Measurements from ENCODE around the gene TMEM150A. TPM values are rescaled to one million over a fixed set of nuclear protein-coding genes. Genes with fewer than 3 reads are reported as not detected.

The TMEM150A gene
- total and polyA plus RNA-seq, 5 donors from 2014 or later = 4.9 to 11.3 (median 8.4) TPM

GRCh38 chr2:85646166-85646565 is 43.7 kb upstream of the TMEM150A start:
- no peak for ATAC-seq (ENCODE audit: low read depth in 2 of 2)
- Mint-ChIP-seq H3K4me1 (peaks cover 7 to 43% (median 21%) of the 10 kb centered on the region in 4 donors), H3K9me3 (no peaks in the 10 kb centered on the region), H3K36me3 (peaks cover 47% of the 10 kb centered on the region), H3K4me3 (peak overlapping the region in 1 of 4 donors; percentile 23), H3K27ac (no peak overlapping the region), H3K27me3 (no peaks in the 10 kb centered on the region)
- H3K27me3 ChIP-seq (ENCODE audit: control insufficient read depth, insufficient read depth, low read length) = no peaks in the 10 kb centered on the region
- no peaks in the 10 kb centered on the region for H3K9me3 ChIP-seq (ENCODE audit: control insufficient read depth in 2 of 2, low read length in 2 of 2)
- H3K36me3 ChIP-seq (ENCODE audit: control insufficient read depth, insufficient read depth, low read length) = peaks cover 85% of the 10 kb centered on the region
- DNase-seq = no peak
- peaks cover 18% of the 10 kb centered on the region for H3K4me1 ChIP-seq (ENCODE audit: control insufficient read depth, insufficient read depth, low read length, poor library complexity, severe bottlenecking)
- no peak overlapping the region for H3K4me3 ChIP-seq (ENCODE audit: low read depth, low read length)
- H3K27ac ChIP-seq (ENCODE audit: insufficient read depth, low read length, poor library complexity, severe bottlenecking) = no peak overlapping the region

GRCh38 chr2:85644909-85645308 is 42.4 kb upstream of the TMEM150A start:
- ATAC-seq (ENCODE audit: low read depth in 2 of 2) (no peak), DNase-seq (no peak)
- peaks cover 7 to 47% (median 24%) of the 10 kb centered on the region in 4 donors for H3K4me1 Mint-ChIP-seq
- H3K36me3 Mint-ChIP-seq = peaks cover 54% of the 10 kb centered on the region
- H3K27me3 Mint-ChIP-seq = no peaks in the 10 kb centered on the region
- peaks cover 84% of the 10 kb centered on the region for H3K36me3 ChIP-seq (ENCODE audit: control insufficient read depth, insufficient read depth, low read length)
- no peak overlapping the region for H3K27ac Mint-ChIP-seq
- H3K27me3 ChIP-seq (ENCODE audit: control insufficient read depth, insufficient read depth, low read length) = no peaks in the 10 kb centered on the region
- no peak overlapping the region for H3K27ac ChIP-seq (ENCODE audit: insufficient read depth, low read length, poor library complexity, severe bottlenecking)
- no peaks in the 10 kb centered on the region for H3K9me3 ChIP-seq (ENCODE audit: control insufficient read depth in 2 of 2, low read length in 2 of 2)
- H3K4me3 ChIP-seq (ENCODE audit: low read depth, low read length) = no peak overlapping the region
- no peak overlapping the region for H3K4me3 Mint-ChIP-seq
- peaks cover 18% of the 10 kb centered on the region for H3K4me1 ChIP-seq (ENCODE audit: control insufficient read depth, insufficient read depth, low read length, poor library complexity, severe bottlenecking)
- no peaks in the 10 kb centered on the region for H3K9me3 Mint-ChIP-seq

- H3K4me3 Mint-ChIP-seq = peak overlapping the region; percentile 19 to 67 (median 46)
- no peaks in the 10 kb centered on the region for H3K27me3 ChIP-seq (ENCODE audit: control insufficient read depth, insufficient read depth, low read length)
- H3K27ac ChIP-seq (ENCODE audit: insufficient read depth, low read length, poor library complexity, severe bottlenecking) = peak overlapping the region; percentile 70
- no peaks in the 10 kb centered on the region for H3K27me3 Mint-ChIP-seq
- H3K9me3 ChIP-seq (ENCODE audit: control insufficient read depth in 2 of 2, low read length in 2 of 2) = no peaks in the 10 kb centered on the region
- H3K27ac Mint-ChIP-seq = peak overlapping the region; percentile 83 to 94 (median 88)
- ATAC-seq (ENCODE audit: low read depth in 2 of 2) = peak; percentile 89 to 93
- H3K36me3 ChIP-seq (ENCODE audit: control insufficient read depth, insufficient read depth, low read length) = peaks cover 80% of the 10 kb centered on the region
- no peaks in the 10 kb centered on the region for H3K9me3 Mint-ChIP-seq
- H3K4me3 ChIP-seq (ENCODE audit: low read depth, low read length) = peak overlapping the region; percentile 59
- H3K4me1 ChIP-seq (ENCODE audit: control insufficient read depth, insufficient read depth, low read length, poor library complexity, severe bottlenecking) = peaks cover 18% of the 10 kb centered on the region
- peaks cover 44% of the 10 kb centered on the region for H3K36me3 Mint-ChIP-seq
- peak in 2 of 3 donors; percentile 41 to 83 for DNase-seq
- H3K4me1 Mint-ChIP-seq = peaks cover 7 to 49% (median 23%) of the 10 kb centered on the region in 4 donors
Observed at GRCh38 chr2:85642725-85643124, 40.2 kb upstream of the TMEM150A start.

GRCh38 chr2:85635636-85636035 is 33.1 kb upstream of the TMEM150A start:
- no peak overlapping the region for H3K27ac ChIP-seq (ENCODE audit: insufficient read depth, low read length, poor library complexity, severe bottlenecking)
- H3K4me1 ChIP-seq (ENCODE audit: control insufficient read depth, insufficient read depth, low read length, poor library complexity, severe bottlenecking) = no peaks in the 10 kb centered on the region
- no peak for ATAC-seq (ENCODE audit: low read depth in 2 of 2)
- Mint-ChIP-seq H3K36me3 (peaks cover 47% of the 10 kb centered on the region), H3K9me3 (no peaks in the 10 kb centered on the region), H3K4me3 (no peak overlapping the region), H3K27me3 (no peaks in the 10 kb centered on the region), H3K4me1 (peaks cover 0 to 34% (median 18%) of the 10 kb centered on the region in 4 donors), H3K27ac (peak overlapping the region in 1 of 3 donors; percentile 38)
- H3K27me3 ChIP-seq (ENCODE audit: control insufficient read depth, insufficient read depth, low read length) = no peaks in the 10 kb centered on the region
- H3K36me3 ChIP-seq (ENCODE audit: control insufficient read depth, insufficient read depth, low read length) = peaks cover 82% of the 10 kb centered on the region
- no peak for DNase-seq
- H3K9me3 ChIP-seq (ENCODE audit: control insufficient read depth in 2 of 2, low read length in 2 of 2) = no peaks in the 10 kb centered on the region
- H3K4me3 ChIP-seq (ENCODE audit: low read depth, low read length) = no peak overlapping the region

GRCh38 chr2:85635011-85635410 is 32.5 kb upstream of the TMEM150A start:
- DNase-seq = no peak
- peaks cover 86% of the 10 kb centered on the region for H3K36me3 ChIP-seq (ENCODE audit: control insufficient read depth, insufficient read depth, low read length)

GRCh38 chr2:85631316-85631715 is 28.8 kb upstream of the TMEM150A start:
- Mint-ChIP-seq H3K27ac (no peak overlapping the region), H3K4me3 (no peak overlapping the region), H3K9me3 (no peaks in the 10 kb centered on the region), H3K36me3 (peaks cover 46% of the 10 kb centered on the region), H3K4me1 (peaks cover 0 to 29% (median 22%) of the 10 kb centered on the region in 4 donors), H3K27me3 (no peaks in the 10 kb centered on the region)
- H3K36me3 ChIP-seq (ENCODE audit: control insufficient read depth, insufficient read depth, low read length) = peaks cover 82% of the 10 kb centered on the region
- no peaks in the 10 kb centered on the region for H3K4me1 ChIP-seq (ENCODE audit: control insufficient read depth, insufficient read depth, low read length, poor library complexity, severe bottlenecking)
- no peak for ATAC-seq (ENCODE audit: low read depth in 2 of 2)
- no peak overlapping the region for H3K27ac ChIP-seq (ENCODE audit: insufficient read depth, low read length, poor library complexity, severe bottlenecking)
- H3K9me3 ChIP-seq (ENCODE audit: control insufficient read depth in 2 of 2, low read length in 2 of 2) = no peaks in the 10 kb centered on the region
- no peak overlapping the region for H3K4me3 ChIP-seq (ENCODE audit: low read depth, low read length)
- H3K27me3 ChIP-seq (ENCODE audit: control insufficient read depth, insufficient read depth, low read length) = no peaks in the 10 kb centered on the region
- DNase-seq = no peak

More at GRCh38 chr2:85635011-85635410, 32.5 kb upstream of the TMEM150A start:
- Mint-ChIP-seq H3K36me3 (peaks cover 51% of the 10 kb centered on the region), H3K27me3 (no peaks in the 10 kb centered on the region), H3K4me1 (peaks cover 0 to 35% (median 20%) of the 10 kb centered on the region in 4 donors), H3K4me3 (no peak overlapping the region), H3K27ac (peak overlapping the region; percentile 9 to 39 (median 18)), H3K9me3 (no peaks in the 10 kb centered on the region)
- no peak for ATAC-seq (ENCODE audit: low read depth in 2 of 2)
- H3K27me3 ChIP-seq (ENCODE audit: control insufficient read depth, insufficient read depth, low read length) = no peaks in the 10 kb centered on the region
- no peak overlapping the region for H3K4me3 ChIP-seq (ENCODE audit: low read depth, low read length)
- H3K27ac ChIP-seq (ENCODE audit: insufficient read depth, low read length, poor library complexity, severe bottlenecking) = no peak overlapping the region
- H3K9me3 ChIP-seq (ENCODE audit: control insufficient read depth in 2 of 2, low read length in 2 of 2) = no peaks in the 10 kb centered on the region
- H3K4me1 ChIP-seq (ENCODE audit: control insufficient read depth, insufficient read depth, low read length, poor library complexity, severe bottlenecking) = no peaks in the 10 kb centered on the region

- H3K36me3 Mint-ChIP-seq = peaks cover 47% of the 10 kb centered on the region
- Histone ChIP-seq H3K27ac (ENCODE audit: insufficient read depth, low read length, poor library complexity, severe bottlenecking) (peak overlapping the region; percentile 23), H3K4me3 (ENCODE audit: low read depth, low read length) (no peak overlapping the region), H3K9me3 (ENCODE audit: control insufficient read depth in 2 of 2, low read length in 2 of 2) (no peaks in the 10 kb centered on the region), H3K36me3 (ENCODE audit: control insufficient read depth, insufficient read depth, low read length) (peaks cover 83% of the 10 kb centered on the region), H3K27me3 (ENCODE audit: control insufficient read depth, insufficient read depth, low read length) (no peaks in the 10 kb centered on the region), H3K4me1 (ENCODE audit: control insufficient read depth, insufficient read depth, low read length, poor library complexity, severe bottlenecking) (no peaks in the 10 kb centered on the region)
- H3K27me3 Mint-ChIP-seq = no peaks in the 10 kb centered on the region
- ATAC-seq (ENCODE audit: low read depth in 2 of 2) = no peak
- no peak overlapping the region for H3K4me3 Mint-ChIP-seq
- peaks cover 0 to 19% (median 12%) of the 10 kb centered on the region in 4 donors for H3K4me1 Mint-ChIP-seq
- H3K9me3 Mint-ChIP-seq = no peaks in the 10 kb centered on the region
- peak overlapping the region in 2 of 3 donors; percentile 26 to 42 for H3K27ac Mint-ChIP-seq
- peak in 1 of 3 donors; percentile 36 for DNase-seq
Observed at GRCh38 chr2:85628658-85629057, 26.2 kb upstream of the TMEM150A start.

GRCh38 chr2:85623991-85624390 is 21.5 kb upstream of the TMEM150A start:
- Mint-ChIP-seq H3K9me3 (no peaks in the 10 kb centered on the region), H3K4me3 (no peak overlapping the region), H3K27ac (no peak overlapping the region), H3K4me1 (peaks cover 0 to 21% (median 12%) of the 10 kb centered on the region in 4 donors), H3K36me3 (peaks cover 41% of the 10 kb centered on the region), H3K27me3 (no peaks in the 10 kb centered on the region)
- no peaks in the 10 kb centered on the region for H3K27me3 ChIP-seq (ENCODE audit: control insufficient read depth, insufficient read depth, low read length)
- peaks cover 80% of the 10 kb centered on the region for H3K36me3 ChIP-seq (ENCODE audit: control insufficient read depth, insufficient read depth, low read length)
- H3K4me3 ChIP-seq (ENCODE audit: low read depth, low read length) = no peak overlapping the region
- no peaks in the 10 kb centered on the region for H3K9me3 ChIP-seq (ENCODE audit: control insufficient read depth in 2 of 2, low read length in 2 of 2)
- no peaks in the 10 kb centered on the region for H3K4me1 ChIP-seq (ENCODE audit: control insufficient read depth, insufficient read depth, low read length, poor library complexity, severe bottlenecking)
- no peak overlapping the region for H3K27ac ChIP-seq (ENCODE audit: insufficient read depth, low read length, poor library complexity, severe bottlenecking)
- ATAC-seq (ENCODE audit: low read depth in 2 of 2) (no peak), DNase-seq (no peak)

All from CD4-positive, CD25-positive, alpha-beta regulatory T cell (primary cell).